Uterus (tissue), 2 donors: ENCODE data around the gene COL5A3.

Experiments used
- POLR2A ChIP-seq, 2 donors: fragments of 450-650 bp; IDR thresholded peaks; one replicate each; pipeline ENCODE4 v1.6.1; 2016; ENCODE audit warnings: antibody characterized with exemption in 2 of 2, mild to moderate bottlenecking in 1 of 2, moderate library complexity in 1 of 2
- TF ChIP-seq, protein P1 (sequence below), 4 experiments: fragments of 200-600 bp in 2 of 4; fragments of 450-650 bp in 2 of 4; sonication (generic) in 2 of 4; IDR thresholded peaks; one replicate each; pipeline ENCODE4 v1.5.1; 2016 to 2019; ENCODE audit warnings: antibody characterized with exemption in 4 of 4, mild to moderate bottlenecking in 2 of 4, moderate library complexity in 1 of 4

DNA sequence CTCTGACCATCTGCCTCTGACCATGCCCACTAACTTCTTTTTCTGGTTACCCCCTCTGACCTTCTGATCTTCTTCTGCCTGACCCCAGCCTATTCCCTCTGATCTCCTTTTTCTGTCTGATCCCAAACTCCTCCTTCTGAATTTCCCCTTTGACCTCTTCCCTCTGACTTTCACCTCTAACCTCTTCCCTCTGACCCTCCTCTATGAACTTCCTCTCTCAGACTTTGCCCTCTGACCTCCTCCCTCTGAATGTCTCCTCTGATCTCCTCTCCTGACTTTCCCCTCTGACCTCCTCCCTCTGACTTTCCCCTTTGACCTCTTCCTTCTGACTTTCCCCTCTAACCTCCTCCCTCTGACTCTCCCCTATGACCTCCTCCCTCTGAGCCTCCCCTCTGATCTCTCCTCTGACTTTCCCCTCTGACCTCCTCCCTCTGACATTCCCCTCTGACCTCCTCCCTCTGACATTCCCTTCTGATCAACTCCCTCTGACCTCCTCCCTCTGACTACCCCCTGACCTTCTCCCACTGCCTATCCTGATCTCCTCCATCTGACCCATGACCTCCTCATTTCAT is 3.5 kb downstream of the COL5A3 start:
- no peak for TF ChIP-seq POLR2A (IDR thresholded peaks at IDR 0.05)
- TF ChIP-seq, protein P1, sequence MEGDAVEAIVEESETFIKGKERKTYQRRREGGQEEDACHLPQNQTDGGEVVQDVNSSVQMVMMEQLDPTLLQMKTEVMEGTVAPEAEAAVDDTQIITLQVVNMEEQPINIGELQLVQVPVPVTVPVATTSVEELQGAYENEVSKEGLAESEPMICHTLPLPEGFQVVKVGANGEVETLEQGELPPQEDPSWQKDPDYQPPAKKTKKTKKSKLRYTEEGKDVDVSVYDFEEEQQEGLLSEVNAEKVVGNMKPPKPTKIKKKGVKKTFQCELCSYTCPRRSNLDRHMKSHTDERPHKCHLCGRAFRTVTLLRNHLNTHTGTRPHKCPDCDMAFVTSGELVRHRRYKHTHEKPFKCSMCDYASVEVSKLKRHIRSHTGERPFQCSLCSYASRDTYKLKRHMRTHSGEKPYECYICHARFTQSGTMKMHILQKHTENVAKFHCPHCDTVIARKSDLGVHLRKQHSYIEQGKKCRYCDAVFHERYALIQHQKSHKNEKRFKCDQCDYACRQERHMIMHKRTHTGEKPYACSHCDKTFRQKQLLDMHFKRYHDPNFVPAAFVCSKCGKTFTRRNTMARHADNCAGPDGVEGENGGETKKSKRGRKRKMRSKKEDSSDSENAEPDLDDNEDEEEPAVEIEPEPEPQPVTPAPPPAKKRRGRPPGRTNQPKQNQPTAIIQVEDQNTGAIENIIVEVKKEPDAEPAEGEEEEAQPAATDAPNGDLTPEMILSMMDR (IDR thresholded peaks at IDR 0.05): no peak
